ENCODE measurements around the gene SERPINA5.

DNA sequence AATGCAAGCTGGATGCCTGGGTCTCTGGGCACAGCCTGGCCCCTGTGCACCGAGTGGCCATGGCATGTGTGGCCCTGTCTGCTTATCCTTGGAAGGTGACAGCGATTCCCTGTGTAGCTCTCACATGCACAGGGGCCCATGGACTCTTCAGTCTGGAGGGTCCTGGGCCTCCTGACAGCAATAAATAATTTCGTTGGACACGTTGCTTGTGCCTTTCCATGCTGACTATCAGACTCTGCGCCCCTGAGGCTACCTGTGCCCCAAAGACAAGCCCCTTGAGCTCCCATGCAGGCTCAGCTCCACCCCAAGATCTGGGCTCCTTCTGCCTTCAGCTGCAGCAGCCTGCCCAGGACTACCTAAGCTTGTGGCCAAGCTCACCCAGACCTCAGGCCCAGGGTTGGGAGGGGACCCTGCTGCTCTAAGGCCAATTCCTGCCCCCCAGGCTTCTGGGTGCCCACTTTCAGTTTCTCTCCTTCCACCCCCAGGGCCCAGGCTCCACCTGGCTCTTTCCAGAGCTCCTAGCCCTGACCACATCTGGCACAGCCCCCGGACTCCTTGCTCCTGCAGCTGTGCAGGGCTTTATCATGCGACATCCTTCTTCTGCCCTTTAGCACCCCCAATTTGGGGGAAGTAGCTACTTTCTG lies 42.8 kb downstream of the SERPINA5 start:
- TF ChIP-seq, protein P1, sequence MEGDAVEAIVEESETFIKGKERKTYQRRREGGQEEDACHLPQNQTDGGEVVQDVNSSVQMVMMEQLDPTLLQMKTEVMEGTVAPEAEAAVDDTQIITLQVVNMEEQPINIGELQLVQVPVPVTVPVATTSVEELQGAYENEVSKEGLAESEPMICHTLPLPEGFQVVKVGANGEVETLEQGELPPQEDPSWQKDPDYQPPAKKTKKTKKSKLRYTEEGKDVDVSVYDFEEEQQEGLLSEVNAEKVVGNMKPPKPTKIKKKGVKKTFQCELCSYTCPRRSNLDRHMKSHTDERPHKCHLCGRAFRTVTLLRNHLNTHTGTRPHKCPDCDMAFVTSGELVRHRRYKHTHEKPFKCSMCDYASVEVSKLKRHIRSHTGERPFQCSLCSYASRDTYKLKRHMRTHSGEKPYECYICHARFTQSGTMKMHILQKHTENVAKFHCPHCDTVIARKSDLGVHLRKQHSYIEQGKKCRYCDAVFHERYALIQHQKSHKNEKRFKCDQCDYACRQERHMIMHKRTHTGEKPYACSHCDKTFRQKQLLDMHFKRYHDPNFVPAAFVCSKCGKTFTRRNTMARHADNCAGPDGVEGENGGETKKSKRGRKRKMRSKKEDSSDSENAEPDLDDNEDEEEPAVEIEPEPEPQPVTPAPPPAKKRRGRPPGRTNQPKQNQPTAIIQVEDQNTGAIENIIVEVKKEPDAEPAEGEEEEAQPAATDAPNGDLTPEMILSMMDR (IDR thresholded peaks at IDR 0.05), result no peak
- no peak for TF ChIP-seq ESRRA (CRISPR knock-in tag; IDR thresholded peaks at IDR 0.05; ENCODE audit: borderline replicate concordance)
- TF ChIP-seq CREM (CRISPR knock-in tag; IDR thresholded peaks at IDR 0.05), result no peak
- no peak for TF ChIP-seq USF1 (CRISPR knock-in tag; IDR thresholded peaks at IDR 0.05)
- no peak for TF ChIP-seq IRF2 (CRISPR knock-in tag; IDR thresholded peaks at IDR 0.05; ENCODE audit: borderline replicate concordance, low read depth)
- TF ChIP-seq, protein P2, sequence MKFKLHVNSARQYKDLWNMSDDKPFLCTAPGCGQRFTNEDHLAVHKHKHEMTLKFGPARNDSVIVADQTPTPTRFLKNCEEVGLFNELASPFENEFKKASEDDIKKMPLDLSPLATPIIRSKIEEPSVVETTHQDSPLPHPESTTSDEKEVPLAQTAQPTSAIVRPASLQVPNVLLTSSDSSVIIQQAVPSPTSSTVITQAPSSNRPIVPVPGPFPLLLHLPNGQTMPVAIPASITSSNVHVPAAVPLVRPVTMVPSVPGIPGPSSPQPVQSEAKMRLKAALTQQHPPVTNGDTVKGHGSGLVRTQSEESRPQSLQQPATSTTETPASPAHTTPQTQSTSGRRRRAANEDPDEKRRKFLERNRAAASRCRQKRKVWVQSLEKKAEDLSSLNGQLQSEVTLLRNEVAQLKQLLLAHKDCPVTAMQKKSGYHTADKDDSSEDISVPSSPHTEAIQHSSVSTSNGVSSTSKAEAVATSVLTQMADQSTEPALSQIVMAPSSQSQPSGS (CRISPR knock-in tag; IDR thresholded peaks at IDR 0.05; ENCODE audit: borderline replicate concordance, low read depth), result no peak
- no peak for TF ChIP-seq TEAD4 (CRISPR knock-in tag; IDR thresholded peaks at IDR 0.05)
- no peak for TF ChIP-seq RELA (CRISPR knock-in tag; IDR thresholded peaks at IDR 0.05; ENCODE audit: borderline replicate concordance)
- TF ChIP-seq NFYB (CRISPR knock-in tag; conservative IDR thresholded peaks at IDR 0.05; ENCODE audit: low read depth), result no peak
- TF ChIP-seq, protein P3, sequence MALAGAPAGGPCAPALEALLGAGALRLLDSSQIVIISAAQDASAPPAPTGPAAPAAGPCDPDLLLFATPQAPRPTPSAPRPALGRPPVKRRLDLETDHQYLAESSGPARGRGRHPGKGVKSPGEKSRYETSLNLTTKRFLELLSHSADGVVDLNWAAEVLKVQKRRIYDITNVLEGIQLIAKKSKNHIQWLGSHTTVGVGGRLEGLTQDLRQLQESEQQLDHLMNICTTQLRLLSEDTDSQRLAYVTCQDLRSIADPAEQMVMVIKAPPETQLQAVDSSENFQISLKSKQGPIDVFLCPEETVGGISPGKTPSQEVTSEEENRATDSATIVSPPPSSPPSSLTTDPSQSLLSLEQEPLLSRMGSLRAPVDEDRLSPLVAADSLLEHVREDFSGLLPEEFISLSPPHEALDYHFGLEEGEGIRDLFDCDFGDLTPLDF (CRISPR knock-in tag; IDR thresholded peaks at IDR 0.05), result no peak
- TF ChIP-seq, protein P4, sequence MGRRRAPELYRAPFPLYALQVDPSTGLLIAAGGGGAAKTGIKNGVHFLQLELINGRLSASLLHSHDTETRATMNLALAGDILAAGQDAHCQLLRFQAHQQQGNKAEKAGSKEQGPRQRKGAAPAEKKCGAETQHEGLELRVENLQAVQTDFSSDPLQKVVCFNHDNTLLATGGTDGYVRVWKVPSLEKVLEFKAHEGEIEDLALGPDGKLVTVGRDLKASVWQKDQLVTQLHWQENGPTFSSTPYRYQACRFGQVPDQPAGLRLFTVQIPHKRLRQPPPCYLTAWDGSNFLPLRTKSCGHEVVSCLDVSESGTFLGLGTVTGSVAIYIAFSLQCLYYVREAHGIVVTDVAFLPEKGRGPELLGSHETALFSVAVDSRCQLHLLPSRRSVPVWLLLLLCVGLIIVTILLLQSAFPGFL (CRISPR knock-in tag; IDR thresholded peaks at IDR 0.05; ENCODE audit: borderline replicate concordance), result no peak
- TF ChIP-seq ZNF317 (CRISPR knock-in tag; IDR thresholded peaks at IDR 0.05; ENCODE audit: borderline replicate concordance, low read depth), result no peak
- TF ChIP-seq, protein P5, sequence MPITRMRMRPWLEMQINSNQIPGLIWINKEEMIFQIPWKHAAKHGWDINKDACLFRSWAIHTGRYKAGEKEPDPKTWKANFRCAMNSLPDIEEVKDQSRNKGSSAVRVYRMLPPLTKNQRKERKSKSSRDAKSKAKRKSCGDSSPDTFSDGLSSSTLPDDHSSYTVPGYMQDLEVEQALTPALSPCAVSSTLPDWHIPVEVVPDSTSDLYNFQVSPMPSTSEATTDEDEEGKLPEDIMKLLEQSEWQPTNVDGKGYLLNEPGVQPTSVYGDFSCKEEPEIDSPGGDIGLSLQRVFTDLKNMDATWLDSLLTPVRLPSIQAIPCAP (CRISPR knock-in tag; IDR thresholded peaks at IDR 0.05), result no peak
- no peak for TF ChIP-seq NR3C1 (CRISPR knock-in tag; conservative IDR thresholded peaks at IDR 0.05; ENCODE audit: low read depth)

All from WTC11 (cell line).